Measurements from ENCODE around the gene MAX. TPM values are rescaled to one million over a fixed set of nuclear protein-coding genes. Genes with fewer than 3 reads are reported as not detected.

MAX gene
- total and polyA plus RNA-seq, 2 donors (not counting 1 experiment from before 2014, with no cell fraction given): 98.6 to 130 TPM

DNA sequence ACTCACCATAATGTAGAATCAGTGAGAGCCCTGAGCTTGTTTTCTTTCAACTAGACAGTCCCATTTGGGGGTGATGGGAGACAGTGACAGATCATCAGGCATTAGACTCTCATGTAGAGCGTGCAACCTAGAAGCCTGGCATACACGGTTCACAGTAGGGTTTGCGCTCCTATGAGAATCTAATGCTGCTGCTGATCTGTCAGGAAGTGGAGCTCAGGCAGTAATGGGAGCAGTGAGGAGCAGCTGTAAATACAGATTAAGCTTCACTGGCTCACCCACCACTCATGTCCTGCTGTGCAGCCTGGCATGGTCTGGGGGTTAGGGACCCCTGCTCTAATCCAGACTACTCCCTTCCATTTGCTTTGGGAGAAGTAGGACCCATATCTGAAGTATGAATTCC lies 60.0 kb downstream of the MAX start:
- intact Hi-C loops (cut with micrococcal nuclease): no loop called here
- ChIA-PET CTCF (interaction anchor here (0.6 kb wide), 1 partner anchor 267 kb away, joined by 5 read pairs; no protein-coding TSS in a partner anchor), POLR2A (no interaction called here)
- Histone ChIP-seq H2AFZ (ENCODE audit: insufficient read depth, low read depth, low read length, poor library complexity, severe bottlenecking) (no peak overlapping the region), H3K4me3 (ENCODE audit: control extremely low read depth in 1 of 5, extremely low read depth in 1 of 5, insufficient read depth in 1 of 5, low read depth in 2 of 5, low read length in 4 of 5) (no peak overlapping the region), H3K9me3 (ENCODE audit: control extremely low read depth in 1 of 3, control insufficient read depth in 2 of 3, insufficient read depth in 1 of 3, low read length in 2 of 3) (no peaks in the 10 kb centered on the region), H3K4me1 (ENCODE audit: control insufficient read depth in 2 of 2, insufficient read depth in 2 of 2, low read length in 2 of 2) (peaks cover 10 to 12% of the 10 kb centered on the region in 2 donors), H4K20me1 (ENCODE audit: control insufficient read depth, insufficient read depth, low read length, poor library complexity, severe bottlenecking) (no peaks in the 10 kb centered on the region), H3K79me2 (ENCODE audit: control insufficient read depth, insufficient read depth, low read length) (no peaks in the 10 kb centered on the region), H3K27ac (ENCODE audit: low read length in 2 of 2) (no peak overlapping the region), H3K9ac (ENCODE audit: low read length) (no peak overlapping the region), H3K36me3 (replicated peaks in 1 of 2; ENCODE audit: control extremely low read depth in 1 of 2, control insufficient read depth in 1 of 2, extremely low read depth in 1 of 2, insufficient read depth in 2 of 2, low read length in 1 of 2) (peaks cover 0 to 14% of the 10 kb centered on the region in 2 experiments), H3K27me3 (replicated peaks in 1 of 4; ENCODE audit: control extremely low read depth in 1 of 4, control insufficient read depth in 3 of 4, insufficient read depth in 4 of 4, low read length in 3 of 4) (no peaks in the 10 kb centered on the region), H3K4me2 (replicated peaks; ENCODE audit: low read depth, low read length, poor library complexity, severe bottlenecking) (peak overlapping the region; percentile 14)
- WGBS (ENCODE audit: insufficient coverage): 71% methylated on average over 3 of the region's 3 CpGs
- no peak overlapping the region for H3K4me3 Mint-ChIP-seq
- DNase-seq: no peak
- H3K27me3 Mint-ChIP-seq: no peaks in the 10 kb centered on the region
- no peaks in the 10 kb centered on the region for H3K9me3 Mint-ChIP-seq (ENCODE audit: insufficient read depth)
- no peak for ATAC-seq (ENCODE audit: low read depth)
- H3K27ac Mint-ChIP-seq: no peak overlapping the region
- peaks cover 10% of the 10 kb centered on the region for H3K4me1 Mint-ChIP-seq
- TF ChIP-seq EZH2 (IDR thresholded peaks at IDR 0.05; ENCODE audit: borderline replicate concordance, insufficient read depth, low read depth, low read length, poor library complexity, severe bottlenecking): no peak
- TF ChIP-seq, protein P1, sequence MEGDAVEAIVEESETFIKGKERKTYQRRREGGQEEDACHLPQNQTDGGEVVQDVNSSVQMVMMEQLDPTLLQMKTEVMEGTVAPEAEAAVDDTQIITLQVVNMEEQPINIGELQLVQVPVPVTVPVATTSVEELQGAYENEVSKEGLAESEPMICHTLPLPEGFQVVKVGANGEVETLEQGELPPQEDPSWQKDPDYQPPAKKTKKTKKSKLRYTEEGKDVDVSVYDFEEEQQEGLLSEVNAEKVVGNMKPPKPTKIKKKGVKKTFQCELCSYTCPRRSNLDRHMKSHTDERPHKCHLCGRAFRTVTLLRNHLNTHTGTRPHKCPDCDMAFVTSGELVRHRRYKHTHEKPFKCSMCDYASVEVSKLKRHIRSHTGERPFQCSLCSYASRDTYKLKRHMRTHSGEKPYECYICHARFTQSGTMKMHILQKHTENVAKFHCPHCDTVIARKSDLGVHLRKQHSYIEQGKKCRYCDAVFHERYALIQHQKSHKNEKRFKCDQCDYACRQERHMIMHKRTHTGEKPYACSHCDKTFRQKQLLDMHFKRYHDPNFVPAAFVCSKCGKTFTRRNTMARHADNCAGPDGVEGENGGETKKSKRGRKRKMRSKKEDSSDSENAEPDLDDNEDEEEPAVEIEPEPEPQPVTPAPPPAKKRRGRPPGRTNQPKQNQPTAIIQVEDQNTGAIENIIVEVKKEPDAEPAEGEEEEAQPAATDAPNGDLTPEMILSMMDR (IDR thresholded peaks at IDR 0.05): no peak

DNA sequence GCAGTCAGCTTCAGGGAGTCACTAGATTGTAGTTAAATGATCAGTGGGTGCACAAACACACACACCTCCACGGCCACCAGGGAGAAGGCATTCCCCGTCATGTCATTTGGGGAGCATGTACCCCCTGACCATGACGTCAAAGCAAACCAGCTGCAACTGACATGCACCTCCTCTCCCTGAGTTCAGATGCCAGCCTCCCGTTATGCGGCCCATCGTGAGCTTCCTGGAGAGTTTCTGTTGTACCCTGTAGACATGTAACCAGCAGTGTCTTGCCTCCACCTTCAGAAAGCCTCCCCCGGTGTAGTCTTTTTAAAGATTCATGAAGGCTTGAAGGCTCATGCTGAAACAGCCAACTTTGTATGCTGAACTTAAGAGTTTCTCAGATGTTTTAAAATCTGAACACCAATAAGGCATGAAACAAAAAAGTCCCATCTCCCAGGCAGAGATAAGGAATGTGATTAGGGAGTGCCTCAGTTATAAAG lies 60.8 kb downstream of the MAX start:
- ChIA-PET CTCF (no interaction called here), POLR2A (no interaction called here)
- DNase-seq: no peak
- H3K9ac ChIP-seq (ENCODE audit: low read length): no peak overlapping the region
- H3K27me3 ChIP-seq (replicated peaks in 1 of 4; ENCODE audit: control extremely low read depth in 1 of 4, control insufficient read depth in 3 of 4, insufficient read depth in 4 of 4, low read length in 3 of 4): no peaks in the 10 kb centered on the region
- H2AFZ ChIP-seq (ENCODE audit: insufficient read depth, low read depth, low read length, poor library complexity, severe bottlenecking): no peak overlapping the region
- Mint-ChIP-seq H3K4me3 (no peak overlapping the region), H3K27me3 (no peaks in the 10 kb centered on the region), H3K4me1 (peaks cover 10% of the 10 kb centered on the region), H3K27ac (no peak overlapping the region), H3K9me3 (ENCODE audit: insufficient read depth) (no peaks in the 10 kb centered on the region)
- intact Hi-C loops (cut with micrococcal nuclease): no loop called here
- no peak for ATAC-seq (ENCODE audit: low read depth)
- H3K79me2 ChIP-seq (ENCODE audit: control insufficient read depth, insufficient read depth, low read length): no peaks in the 10 kb centered on the region
- TF ChIP-seq, protein P1 (IDR thresholded peaks at IDR 0.05): no peak
- no peak for TF ChIP-seq EZH2 (IDR thresholded peaks at IDR 0.05; ENCODE audit: borderline replicate concordance, insufficient read depth, low read depth, low read length, poor library complexity, severe bottlenecking)
- 95% methylated on average over 5 of the region's 7 CpGs for WGBS (ENCODE audit: insufficient coverage)
- no peak overlapping the region for H3K4me3 ChIP-seq (ENCODE audit: control extremely low read depth in 1 of 5, extremely low read depth in 1 of 5, insufficient read depth in 1 of 5, low read depth in 2 of 5, low read length in 4 of 5)
- no peak overlapping the region for H3K4me2 ChIP-seq (replicated peaks; ENCODE audit: low read depth, low read length, poor library complexity, severe bottlenecking)
- peaks cover 10 to 12% of the 10 kb centered on the region in 2 donors for H3K4me1 ChIP-seq (ENCODE audit: control insufficient read depth in 2 of 2, insufficient read depth in 2 of 2, low read length in 2 of 2)
- H3K27ac ChIP-seq (ENCODE audit: low read length in 2 of 2): no peak overlapping the region
- no peaks in the 10 kb centered on the region for H4K20me1 ChIP-seq (ENCODE audit: control insufficient read depth, insufficient read depth, low read length, poor library complexity, severe bottlenecking)
- H3K36me3 ChIP-seq (replicated peaks in 1 of 2; ENCODE audit: control extremely low read depth in 1 of 2, control insufficient read depth in 1 of 2, extremely low read depth in 1 of 2, insufficient read depth in 2 of 2, low read length in 1 of 2): peaks cover 0 to 14% of the 10 kb centered on the region in 2 experiments
- no peaks in the 10 kb centered on the region for H3K9me3 ChIP-seq (ENCODE audit: control extremely low read depth in 1 of 3, control insufficient read depth in 2 of 3, insufficient read depth in 1 of 3, low read length in 2 of 3)
